ENCODE measurements around the gene HLA-DOA. TPM values are rescaled to one million over a fixed set of nuclear protein-coding genes. Genes with fewer than 3 reads are reported as not detected.

HLA-DOA gene
- total and polyA plus RNA-seq, 2 donors (not counting 1 experiment from before 2014, with no cell fraction given) = 209 to 338 TPM

GRCh38 chr6:32995448-32995847 is 13.9 kb downstream of the HLA-DOA start:
- Histone ChIP-seq H3K79me2 (ENCODE audit: control insufficient read depth, insufficient read depth, low read length) (no peaks in the 10 kb centered on the region), H3K27me3 (replicated peaks in 1 of 4; ENCODE audit: control extremely low read depth in 1 of 4, control insufficient read depth in 3 of 4, insufficient read depth in 4 of 4, low read length in 3 of 4) (no peaks in the 10 kb centered on the region), H3K4me1 (ENCODE audit: control insufficient read depth in 2 of 2, insufficient read depth in 2 of 2, low read length in 2 of 2) (peaks cover 7 to 9% of the 10 kb centered on the region in 2 donors), H2AFZ (ENCODE audit: insufficient read depth, low read depth, low read length, poor library complexity, severe bottlenecking) (no peak overlapping the region), H3K9me3 (ENCODE audit: control extremely low read depth in 1 of 3, control insufficient read depth in 2 of 3, insufficient read depth in 1 of 3, low read length in 2 of 3) (no peaks in the 10 kb centered on the region), H3K4me2 (replicated peaks; ENCODE audit: low read depth, low read length, poor library complexity, severe bottlenecking) (no peak overlapping the region), H3K36me3 (replicated peaks in 1 of 2; ENCODE audit: control extremely low read depth in 1 of 2, control insufficient read depth in 1 of 2, extremely low read depth in 1 of 2, insufficient read depth in 2 of 2, low read length in 1 of 2) (no peaks in the 10 kb centered on the region), H3K9ac (ENCODE audit: low read length) (no peak overlapping the region), H3K4me3 (ENCODE audit: control extremely low read depth in 1 of 5, extremely low read depth in 1 of 5, insufficient read depth in 1 of 5, low read depth in 2 of 5, low read length in 4 of 5) (no peak overlapping the region), H3K27ac (ENCODE audit: low read length in 2 of 2) (no peak overlapping the region), H4K20me1 (ENCODE audit: control insufficient read depth, insufficient read depth, low read length, poor library complexity, severe bottlenecking) (no peaks in the 10 kb centered on the region)
- ChIA-PET POLR2A (interaction anchor here (0.6 kb wide), 1 partner anchor 213 kb away, joined by 4 read pairs; no protein-coding TSS in a partner anchor), CTCF (interaction anchor here (0.7 to 1.2 kb wide), 3 partner anchors 48 to 152 kb away, joined by 3 read pairs; no protein-coding TSS in a partner anchor)
- no CpG with 5 or more reads among the region's 2 CpGs for WGBS (ENCODE audit: insufficient coverage)
- H3K4me1 Mint-ChIP-seq = peaks cover 9% of the 10 kb centered on the region
- H3K27me3 Mint-ChIP-seq = peaks cover 4% of the 10 kb centered on the region
- no peak for ATAC-seq (ENCODE audit: low read depth)
- no peak overlapping the region for H3K4me3 Mint-ChIP-seq
- TF ChIP-seq CTCF (IDR thresholded peaks at IDR 0.05) = no peak
- no peak for TF ChIP-seq EZH2 (IDR thresholded peaks at IDR 0.05; ENCODE audit: borderline replicate concordance, insufficient read depth, low read depth, low read length, poor library complexity, severe bottlenecking)
- H3K27ac Mint-ChIP-seq = no peak overlapping the region
- no peaks in the 10 kb centered on the region for H3K9me3 Mint-ChIP-seq (ENCODE audit: insufficient read depth)
- intact Hi-C loops (cut with micrococcal nuclease) = loop anchor here (10.0 kb wide), 1 partner anchor 1159 kb away; no protein-coding TSS in a partner anchor
- no peak for DNase-seq

DNA sequence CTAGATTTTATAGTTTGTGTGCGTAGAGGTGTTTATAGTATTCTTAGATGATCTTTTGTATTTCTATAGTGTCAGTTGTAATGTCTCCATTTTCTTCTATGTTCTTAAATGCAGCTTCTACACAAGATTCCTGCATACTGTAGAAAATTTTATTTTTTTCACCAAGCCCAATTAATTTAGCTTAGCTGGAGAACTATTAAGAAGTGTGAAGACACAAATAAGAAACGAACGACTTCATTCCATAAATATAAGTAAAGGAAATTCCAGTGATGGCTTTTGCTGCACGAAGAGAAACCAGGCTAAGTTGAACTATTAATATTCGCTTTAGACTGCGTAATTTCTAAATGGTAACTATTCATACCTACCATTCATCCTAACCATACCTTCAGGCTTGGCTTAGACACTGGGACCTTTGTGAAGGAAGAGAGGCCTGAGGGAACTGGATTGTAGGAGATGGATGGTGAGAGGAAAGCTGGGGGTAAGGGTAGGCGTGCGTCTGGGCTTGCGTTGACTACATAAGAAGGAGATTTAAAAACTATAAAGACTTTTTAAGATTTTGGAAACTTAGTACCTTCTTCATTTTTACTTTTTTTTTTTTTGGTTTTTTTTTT is 15.9 kb downstream of the HLA-DOA start:
- no peak overlapping the region for H3K27ac ChIP-seq (ENCODE audit: low read length in 2 of 2)
- ATAC-seq (ENCODE audit: low read depth) = no peak
- H3K4me2 ChIP-seq (replicated peaks; ENCODE audit: low read depth, low read length, poor library complexity, severe bottlenecking) = no peak overlapping the region
- Mint-ChIP-seq H3K4me1 (no peaks in the 10 kb centered on the region), H3K9me3 (ENCODE audit: insufficient read depth) (no peaks in the 10 kb centered on the region), H3K27ac (no peak overlapping the region), H3K4me3 (no peak overlapping the region), H3K27me3 (peaks cover 4% of the 10 kb centered on the region)
- TF ChIP-seq EZH2 (IDR thresholded peaks at IDR 0.05; ENCODE audit: borderline replicate concordance, insufficient read depth, low read depth, low read length, poor library complexity, severe bottlenecking) (no peak), CTCF (IDR thresholded peaks at IDR 0.05) (no peak)
- H3K9me3 ChIP-seq (ENCODE audit: control extremely low read depth in 1 of 3, control insufficient read depth in 2 of 3, insufficient read depth in 1 of 3, low read length in 2 of 3) = no peaks in the 10 kb centered on the region
- H2AFZ ChIP-seq (ENCODE audit: insufficient read depth, low read depth, low read length, poor library complexity, severe bottlenecking) = no peak overlapping the region
- no peaks in the 10 kb centered on the region for H4K20me1 ChIP-seq (ENCODE audit: control insufficient read depth, insufficient read depth, low read length, poor library complexity, severe bottlenecking)
- H3K4me1 ChIP-seq (ENCODE audit: control insufficient read depth in 2 of 2, insufficient read depth in 2 of 2, low read length in 2 of 2) = no peaks in the 10 kb centered on the region
- POLR2A ChIA-PET = no interaction called here
- intact Hi-C loops (cut with micrococcal nuclease) = loop anchor here (10.0 kb wide), 1 partner anchor 1161 kb away; no protein-coding TSS in a partner anchor
- no CpG with 5 or more reads among the region's 9 CpGs for WGBS (ENCODE audit: insufficient coverage)
- H3K9ac ChIP-seq (ENCODE audit: low read length) = no peak overlapping the region
- no peak overlapping the region for H3K4me3 ChIP-seq (ENCODE audit: control extremely low read depth in 1 of 5, extremely low read depth in 1 of 5, insufficient read depth in 1 of 5, low read depth in 2 of 5, low read length in 4 of 5)
- no peaks in the 10 kb centered on the region for H3K36me3 ChIP-seq (replicated peaks in 1 of 2; ENCODE audit: control extremely low read depth in 1 of 2, control insufficient read depth in 1 of 2, extremely low read depth in 1 of 2, insufficient read depth in 2 of 2, low read length in 1 of 2)
- no peaks in the 10 kb centered on the region for H3K79me2 ChIP-seq (ENCODE audit: control insufficient read depth, insufficient read depth, low read length)
- DNase-seq = no peak
- no peaks in the 10 kb centered on the region for H3K27me3 ChIP-seq (replicated peaks in 1 of 4; ENCODE audit: control extremely low read depth in 1 of 4, control insufficient read depth in 3 of 4, insufficient read depth in 4 of 4, low read length in 3 of 4)
- CTCF ChIA-PET = interaction anchor here (0.6 to 1.5 kb wide), 7 partner anchors 9 to 1333 kb away, joined by 3 to 5 read pairs (median 3); partner anchors contain the start of gene C6orf47

All from B cell (primary cell).